GM19452 (cell line): ENCODE results near the gene MORN1.

Source experiments
- ATAC-seq: cut with Tn5 transposase; IDR thresholded peaks from one replicate; pipeline ENCODE4 v1.9.1; 2021; ENCODE audit not compliant: unreplicated experiment

MORN1 gene

DNA sequence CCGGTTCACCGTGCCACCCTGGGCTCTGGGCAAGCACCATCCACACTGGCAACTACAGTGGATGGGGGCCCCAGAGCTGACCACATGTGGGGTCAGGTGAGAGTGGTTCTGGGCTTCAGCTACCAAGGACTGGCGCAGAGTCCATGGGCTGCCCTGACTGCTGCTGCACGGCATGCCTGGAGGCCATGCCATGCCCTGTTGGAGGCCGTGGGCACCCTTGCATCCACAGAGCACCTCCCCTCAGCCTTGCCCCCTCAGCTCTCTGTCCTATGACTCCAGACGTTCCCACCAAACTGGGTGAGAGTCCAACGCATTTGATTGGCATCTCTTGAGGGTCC is 15.5 kb downstream of the MORN1 start:
- no peak for ATAC-seq

DNA sequence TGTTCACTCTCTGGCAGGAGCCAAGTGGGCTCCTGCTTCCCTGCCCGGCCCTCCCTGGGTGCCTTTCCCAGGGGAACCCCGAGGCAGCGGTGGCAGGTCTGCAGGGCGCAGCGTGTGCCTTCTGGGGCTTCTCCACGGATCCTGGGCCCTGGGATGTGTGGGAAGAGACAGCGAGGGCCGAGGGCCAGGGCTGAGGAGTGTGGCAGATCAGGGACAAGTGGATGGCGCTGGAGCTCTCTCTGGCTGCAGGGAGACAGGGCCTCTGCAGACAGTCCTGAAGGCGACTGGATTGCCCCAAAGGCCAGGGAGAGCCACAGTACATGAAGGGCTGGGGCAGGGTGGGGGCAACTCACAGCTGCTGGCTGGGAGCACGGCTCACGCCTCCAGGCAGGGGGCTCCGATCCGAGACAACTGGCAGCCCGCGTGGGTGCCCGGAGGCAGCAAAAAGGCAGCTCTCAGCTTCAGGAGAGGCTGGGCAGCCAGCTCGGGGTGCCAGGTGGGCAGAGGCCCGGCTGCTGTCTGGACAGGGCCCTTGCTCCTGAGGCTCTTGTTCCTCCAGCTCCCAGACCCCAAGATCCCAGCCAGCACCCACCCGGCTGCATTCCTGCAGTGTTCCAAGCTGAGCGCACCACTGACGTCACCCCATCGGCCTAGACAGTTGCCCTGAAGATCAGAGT is 16.0 kb downstream of the MORN1 start:
- ATAC-seq: no peak

DNA sequence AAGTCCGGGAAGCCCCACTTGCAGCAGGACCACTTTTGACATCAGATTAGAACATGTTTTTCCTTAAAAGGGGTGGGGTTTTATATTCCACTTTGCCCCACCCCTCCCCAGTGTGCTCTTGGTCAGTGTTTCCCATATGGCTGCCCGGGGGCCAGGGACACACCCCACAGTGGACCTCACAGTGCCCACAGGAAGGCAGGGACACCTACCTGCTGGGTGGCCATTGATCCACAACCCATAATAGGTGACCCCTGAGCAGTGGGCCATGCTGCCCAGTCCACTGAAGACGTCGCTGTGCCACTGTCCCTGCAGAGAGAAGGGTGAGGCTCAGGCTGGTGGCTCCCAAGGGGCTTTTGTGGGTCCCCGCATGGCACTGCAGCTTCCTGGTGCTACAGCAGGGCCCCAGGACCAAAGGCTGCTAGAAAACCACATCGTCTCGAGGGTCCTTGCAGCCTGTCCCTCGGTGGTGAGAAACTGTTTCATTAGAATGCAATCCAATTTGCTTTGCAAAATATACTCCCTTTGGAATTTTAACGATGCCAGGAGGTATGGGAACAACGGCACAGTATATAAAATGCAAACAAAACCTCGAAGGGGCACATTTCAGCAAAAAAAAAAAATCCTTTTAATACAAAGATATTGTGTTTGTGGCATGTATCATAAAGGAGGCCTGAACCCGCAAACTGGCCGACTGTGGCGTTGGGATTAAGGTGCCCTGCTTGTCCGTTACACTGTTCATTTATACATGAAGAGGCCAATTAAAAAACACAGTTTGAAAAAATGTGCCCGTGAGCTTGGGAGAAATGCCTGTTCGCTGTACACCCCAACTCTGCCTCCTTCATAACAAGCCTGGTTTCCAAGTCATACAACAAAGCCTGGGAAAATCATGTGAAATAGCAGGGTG is 16.9 kb downstream of the MORN1 start:
- no peak for ATAC-seq

DNA sequence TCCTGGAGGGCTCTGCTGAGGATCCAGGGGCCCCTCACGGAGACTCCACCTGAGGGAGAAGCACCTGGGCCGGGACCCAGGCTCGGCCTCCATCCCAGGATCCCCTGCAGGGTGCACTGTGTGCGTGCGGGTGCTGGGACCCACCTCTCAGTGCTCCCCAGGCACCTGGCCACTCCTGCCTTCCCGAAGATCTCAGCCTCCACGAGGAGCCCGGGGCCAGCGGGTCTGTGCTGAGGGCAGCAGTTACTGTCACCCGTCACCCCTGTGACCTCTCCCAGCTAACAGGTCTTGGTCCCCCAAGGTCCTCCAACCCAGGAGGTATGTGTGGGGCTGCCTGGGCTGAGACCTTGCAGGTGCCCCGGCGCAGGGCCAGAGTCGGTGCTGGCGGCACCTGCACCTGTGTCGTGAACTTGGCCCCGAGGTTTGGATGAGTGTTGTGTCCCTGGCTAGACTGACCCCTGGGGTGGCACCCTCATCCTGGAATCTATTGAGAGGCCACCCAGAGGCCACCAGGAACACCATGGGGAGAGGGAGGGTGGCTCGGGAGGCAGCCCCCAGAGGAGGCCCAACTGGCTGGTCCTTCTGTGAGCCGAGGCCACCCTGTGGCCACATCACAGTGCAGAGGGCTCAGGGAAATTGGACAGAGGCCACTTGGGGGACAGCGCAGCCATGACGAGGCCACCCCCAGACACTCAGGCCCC is 17.7 kb downstream of the MORN1 start:
- no peak for ATAC-seq

DNA sequence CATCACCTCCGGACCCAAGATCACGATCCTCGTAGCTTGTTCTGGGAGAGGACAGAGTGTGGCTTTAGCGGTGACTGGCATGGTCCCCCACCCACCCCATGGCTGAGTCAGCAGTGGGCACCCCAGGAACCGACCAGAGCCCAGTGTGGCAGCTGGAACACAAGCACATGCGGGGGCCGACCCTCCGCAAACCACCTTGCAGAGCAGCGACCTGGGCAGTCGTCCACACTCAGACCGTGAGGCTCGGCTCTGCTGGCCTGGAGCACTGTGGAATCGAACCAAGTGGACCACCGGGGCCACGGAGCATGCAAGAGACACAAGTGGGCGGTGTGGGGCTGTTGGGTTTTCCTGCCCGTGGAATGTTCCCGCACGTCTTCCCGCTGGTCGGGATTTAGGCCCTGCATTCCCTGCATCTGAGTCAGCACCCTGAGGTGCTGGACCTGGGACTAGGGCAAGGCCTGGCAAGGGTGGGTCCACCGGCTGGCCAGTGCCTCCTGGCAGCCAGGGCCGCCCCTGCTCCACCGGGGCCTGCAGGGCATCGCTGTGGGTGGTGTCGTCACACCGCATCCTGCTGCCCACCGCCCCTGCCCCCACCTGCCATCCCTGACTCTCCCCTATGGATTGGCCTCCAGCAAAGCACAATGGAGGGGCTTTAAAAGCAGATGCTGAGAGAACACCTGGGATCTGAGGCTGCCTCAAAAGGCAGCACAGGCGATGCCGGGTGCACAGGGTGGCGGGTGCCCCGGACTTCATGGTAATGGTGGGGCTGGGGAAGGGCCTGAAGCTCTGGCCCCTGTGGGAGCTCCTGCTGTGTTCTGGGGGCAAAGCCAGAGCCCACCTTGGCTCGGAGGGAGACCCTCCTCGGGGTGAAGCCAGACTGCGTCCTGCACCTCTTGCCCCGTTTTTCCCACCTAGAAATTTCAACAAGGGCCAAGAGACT is 18.5 kb downstream of the MORN1 start:
- ATAC-seq: no peak

DNA sequence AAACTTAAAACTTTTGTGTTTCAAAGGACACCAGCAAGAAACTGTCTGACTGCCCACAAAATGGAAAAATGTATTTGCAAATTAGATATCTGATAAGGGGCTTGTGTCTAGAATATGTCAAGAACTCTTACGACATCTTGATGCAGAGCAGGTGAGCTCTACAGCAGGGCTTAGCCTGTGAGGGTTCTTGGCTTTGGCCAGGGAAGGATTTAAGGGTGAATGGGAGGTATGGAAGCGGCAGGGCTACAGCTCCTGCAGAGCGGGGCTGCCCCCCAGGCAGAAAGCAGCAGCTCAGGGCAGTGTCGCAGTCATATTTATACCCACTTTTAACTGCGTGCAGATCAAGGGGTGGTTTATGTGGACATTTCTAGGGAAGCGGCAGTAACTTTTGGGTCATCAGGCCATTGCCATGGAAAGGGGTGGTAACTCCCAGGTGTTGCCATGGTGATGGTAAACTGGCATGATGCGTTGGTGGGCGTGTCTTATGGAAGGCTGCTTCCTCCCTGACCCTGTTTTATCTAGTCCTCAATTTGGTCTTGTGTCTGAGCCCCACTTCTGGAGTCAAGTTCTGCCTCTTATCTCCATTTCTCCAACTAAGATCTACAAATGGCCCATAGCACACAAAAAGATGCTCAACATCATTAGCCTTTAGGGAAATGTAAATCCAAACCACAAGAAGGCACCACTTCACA is 23.2 kb downstream of the MORN1 start:
- no peak for ATAC-seq

DNA sequence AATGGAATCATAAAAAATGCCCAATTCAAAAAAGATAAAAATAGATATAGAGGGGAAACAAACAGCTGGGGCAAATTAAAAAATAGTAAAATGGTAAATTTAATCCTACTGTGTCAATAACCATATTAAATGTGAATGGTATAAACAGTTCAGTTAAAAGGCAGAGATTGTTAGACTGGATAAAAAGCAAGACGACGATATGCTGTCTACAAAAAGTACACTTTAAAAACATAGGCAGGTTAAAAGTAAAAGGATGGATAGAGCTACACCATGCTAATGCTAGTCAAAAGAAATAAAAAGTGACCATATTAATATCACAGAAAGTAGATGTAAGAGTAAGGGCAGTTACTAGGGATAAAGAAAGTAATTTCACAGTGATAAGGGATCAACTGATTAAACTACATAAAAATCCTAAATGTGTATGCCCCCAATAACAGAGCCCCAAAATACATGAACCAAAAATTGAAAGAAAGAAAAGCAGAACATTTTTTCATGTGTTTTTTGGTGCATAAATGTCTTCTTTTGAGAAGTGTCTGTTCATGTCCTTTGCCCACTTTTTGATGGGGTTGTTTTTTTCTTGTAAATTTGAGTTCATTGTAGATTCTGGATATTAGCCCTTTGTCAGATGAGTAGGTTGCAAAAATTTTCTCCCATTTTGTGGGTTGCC is 27.4 kb downstream of the MORN1 start:
- no peak for ATAC-seq

DNA sequence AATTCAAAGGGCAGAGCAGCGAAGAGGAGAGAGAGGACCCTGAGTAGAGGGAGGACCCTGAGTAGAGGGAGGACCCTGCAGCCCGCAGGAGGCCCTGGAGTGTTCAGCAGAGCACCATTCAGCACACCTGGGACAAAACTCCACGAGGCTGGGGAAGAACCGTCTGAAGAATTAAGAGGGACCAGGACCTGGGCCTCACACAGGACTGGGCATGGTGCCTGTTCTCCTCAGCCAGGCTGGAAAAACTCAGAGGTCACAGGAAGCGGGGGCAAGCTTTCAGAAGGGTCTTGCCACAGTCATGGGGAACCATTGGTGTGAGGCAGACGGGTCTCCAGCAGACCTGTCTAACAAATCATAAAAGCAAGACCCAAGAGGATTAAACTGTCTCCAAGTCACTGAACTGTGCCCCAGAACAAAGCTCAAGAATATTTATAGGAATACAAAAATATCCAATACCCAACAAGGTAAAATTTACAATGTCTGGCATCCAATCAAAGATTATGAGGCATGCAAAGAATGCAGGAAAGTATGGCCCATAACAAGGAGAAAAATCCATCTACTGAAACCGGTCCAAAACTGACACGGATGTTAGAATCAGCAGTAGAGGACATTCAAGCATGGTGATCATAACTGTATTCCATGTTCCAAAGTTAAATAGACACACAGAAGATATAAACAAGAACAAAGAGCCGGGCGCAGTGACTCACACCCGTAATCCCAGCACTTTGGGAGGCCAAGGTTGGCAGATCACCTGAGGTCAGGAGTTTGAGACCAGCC is 30.6 kb downstream of the MORN1 start:
- no peak for ATAC-seq

DNA sequence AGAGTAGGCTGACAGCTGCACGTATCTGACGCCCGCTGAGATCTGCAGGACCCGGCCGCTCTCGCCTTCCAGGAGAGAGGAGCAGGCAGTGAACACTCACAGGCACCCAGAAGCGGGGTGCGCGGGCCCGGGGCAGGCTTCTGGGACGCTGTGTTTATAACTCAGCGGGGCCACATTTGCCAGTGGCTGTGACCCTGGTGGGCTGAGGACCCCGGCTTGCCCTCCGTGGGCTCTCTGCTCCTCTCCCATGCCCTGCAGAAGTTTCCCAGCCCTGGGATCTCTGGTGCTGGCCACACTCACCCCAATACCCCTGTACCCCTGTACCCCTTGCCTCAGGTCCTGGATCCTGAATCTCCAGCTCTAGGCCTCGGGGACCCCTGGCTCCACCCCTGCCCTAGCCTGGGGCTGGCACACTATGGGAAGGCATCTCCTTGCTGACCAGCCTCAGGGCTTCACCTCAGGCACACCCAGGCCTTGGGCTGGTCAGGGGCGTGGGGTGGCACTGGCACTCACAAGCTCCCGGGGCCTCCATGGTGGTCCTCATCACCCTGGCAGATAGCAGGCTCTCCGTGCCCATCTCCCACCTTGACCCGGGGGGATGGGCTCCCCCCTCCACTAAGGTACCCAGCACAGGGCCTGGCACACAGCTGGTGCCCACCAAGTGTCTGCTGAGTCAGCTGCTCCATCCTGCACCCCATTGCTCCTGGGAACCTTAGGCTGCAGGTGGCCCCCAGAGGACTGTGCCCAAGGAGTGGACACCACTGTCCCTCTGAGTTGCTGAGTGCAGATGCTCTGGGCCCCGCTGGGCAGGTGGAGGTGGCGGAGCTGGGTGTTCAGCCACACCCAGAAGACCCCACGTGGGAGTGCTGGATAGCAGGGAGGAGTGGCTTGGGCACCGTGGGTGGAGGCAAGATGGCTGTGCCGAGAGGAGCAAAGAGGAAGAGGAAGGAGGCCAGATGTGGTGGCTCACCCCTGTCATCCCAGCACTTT is 32.4 kb downstream of the MORN1 start:
- no peak for ATAC-seq

DNA sequence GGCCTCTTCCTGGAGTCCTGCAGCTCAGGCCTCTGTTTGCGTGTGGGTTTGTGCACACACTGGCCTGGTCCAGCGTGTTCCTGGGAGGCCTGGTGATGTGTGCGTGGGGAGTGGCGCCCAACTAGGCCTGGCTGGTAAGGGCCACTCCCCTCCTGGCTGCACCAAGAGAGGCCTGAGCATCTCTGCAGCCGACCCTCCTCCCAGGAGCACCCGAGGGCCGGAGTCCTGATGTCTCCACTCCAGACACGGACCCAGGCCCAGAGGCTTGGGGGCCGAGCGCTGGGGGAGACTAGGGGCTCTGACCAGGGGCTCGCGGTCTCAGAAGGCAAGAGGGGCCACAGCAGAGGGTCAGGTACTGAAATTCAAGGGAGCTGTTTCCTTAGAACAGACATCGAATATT is 33.3 kb downstream of the MORN1 start:
- ATAC-seq: no peak

DNA sequence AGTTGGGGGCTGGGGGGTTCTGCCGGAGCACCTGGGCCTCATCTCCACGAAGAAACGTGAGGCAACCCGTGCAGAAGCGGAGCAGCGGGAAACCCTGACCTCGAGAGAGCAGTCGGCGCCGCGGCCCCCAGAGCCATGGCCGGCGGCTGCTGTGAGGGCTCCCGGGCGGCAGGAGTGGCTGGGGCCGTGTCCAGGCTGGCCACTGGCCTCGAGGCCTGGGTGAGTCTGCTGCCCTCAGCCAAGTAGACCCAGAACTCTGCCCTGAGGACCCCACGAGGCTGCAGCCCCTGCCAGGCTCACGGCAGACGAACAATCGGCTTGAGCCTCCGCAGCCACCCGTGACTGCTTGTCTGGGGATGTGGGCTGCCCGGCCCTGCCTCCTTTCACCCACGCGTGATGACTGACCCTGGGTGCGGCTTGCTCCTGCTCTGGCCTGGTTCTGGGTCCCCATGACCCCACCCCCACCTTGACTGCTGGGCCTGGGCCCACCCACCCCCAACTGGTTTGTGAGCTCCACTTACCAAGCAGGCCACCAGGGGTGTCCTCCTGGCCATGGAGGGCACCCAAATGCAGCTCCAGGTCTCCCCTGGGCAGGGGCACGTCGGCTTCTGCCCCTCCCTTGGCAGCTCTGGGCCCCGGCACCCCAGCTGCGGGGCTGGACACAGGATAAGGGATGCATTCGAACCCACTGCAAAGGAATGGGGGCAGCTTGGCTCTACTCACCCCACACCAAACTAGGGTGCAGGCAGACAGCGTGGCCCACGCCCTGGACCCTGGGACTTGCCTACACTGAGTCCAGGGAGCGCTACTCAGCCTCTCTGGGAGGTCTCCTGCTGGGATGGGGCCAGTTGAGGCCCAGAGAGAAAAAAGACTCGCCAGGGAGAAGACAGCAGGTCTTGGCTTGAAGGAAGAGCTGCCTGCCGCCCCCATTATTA is 34.2 kb downstream of the MORN1 start:
- ATAC-seq: no peak

DNA sequence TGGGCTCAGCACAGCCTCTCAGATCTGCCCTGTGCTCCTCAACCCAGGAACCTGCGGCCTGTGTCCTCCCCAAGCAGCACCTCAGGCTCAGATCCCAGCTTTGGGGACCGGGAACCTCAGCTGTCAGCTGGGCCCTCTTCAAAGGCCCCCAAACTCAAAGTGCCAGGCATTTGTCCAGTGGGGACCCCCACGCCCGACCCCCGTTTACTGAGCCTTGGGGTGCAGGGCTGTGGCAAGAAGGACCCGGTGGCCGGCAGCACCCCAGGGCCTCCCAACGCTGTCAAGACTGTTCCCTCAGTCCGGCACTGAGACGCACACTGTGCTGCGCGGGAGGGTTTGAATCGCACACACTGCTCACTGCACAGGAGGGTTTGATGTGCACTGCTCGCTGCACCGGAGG is 35.0 kb downstream of the MORN1 start:
- no peak for ATAC-seq

DNA sequence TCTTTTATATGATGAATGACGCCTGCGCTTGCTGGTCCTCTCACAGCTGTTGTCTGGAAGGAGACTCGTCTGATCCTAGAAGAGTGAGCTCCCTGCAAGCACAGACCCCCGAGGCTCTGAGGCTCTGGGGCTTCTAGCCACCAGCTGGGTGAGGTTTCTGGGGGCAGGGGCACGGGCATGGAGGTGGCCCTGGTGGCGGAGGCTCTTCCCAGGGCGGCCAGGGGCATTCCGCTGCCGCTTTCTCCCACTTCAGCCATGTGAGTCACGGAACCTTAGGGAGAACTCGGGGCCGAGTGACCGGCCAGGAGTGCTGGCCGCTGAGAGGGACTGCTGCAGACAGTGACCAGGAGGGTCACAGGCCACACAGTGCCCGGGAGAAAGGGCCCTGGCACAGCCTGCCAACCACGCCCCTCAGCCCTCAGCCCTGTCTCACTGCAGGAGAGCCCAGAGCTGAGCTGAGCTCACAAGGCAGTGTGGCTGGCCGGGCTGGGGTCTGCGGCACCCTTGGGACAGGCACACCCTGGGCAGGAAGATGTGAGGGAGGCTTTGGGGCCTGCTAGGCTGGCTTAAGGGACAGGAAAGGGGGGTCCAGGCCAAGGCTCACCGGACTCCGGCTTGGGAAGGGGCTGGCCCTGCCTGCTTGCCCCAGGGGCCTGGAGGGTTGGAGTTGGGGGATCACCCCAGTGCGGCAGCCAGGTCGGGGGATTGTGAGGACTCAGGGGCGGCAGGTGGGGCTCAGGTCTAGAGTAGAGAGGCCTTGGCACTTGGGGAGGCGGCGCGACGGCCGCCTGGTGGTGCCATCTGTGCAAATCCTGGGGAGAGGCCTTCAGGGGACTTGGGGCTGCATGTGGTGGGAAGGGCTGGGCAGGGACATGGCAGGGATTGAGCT is 35.7 kb downstream of the MORN1 start:
- no peak for ATAC-seq

DNA sequence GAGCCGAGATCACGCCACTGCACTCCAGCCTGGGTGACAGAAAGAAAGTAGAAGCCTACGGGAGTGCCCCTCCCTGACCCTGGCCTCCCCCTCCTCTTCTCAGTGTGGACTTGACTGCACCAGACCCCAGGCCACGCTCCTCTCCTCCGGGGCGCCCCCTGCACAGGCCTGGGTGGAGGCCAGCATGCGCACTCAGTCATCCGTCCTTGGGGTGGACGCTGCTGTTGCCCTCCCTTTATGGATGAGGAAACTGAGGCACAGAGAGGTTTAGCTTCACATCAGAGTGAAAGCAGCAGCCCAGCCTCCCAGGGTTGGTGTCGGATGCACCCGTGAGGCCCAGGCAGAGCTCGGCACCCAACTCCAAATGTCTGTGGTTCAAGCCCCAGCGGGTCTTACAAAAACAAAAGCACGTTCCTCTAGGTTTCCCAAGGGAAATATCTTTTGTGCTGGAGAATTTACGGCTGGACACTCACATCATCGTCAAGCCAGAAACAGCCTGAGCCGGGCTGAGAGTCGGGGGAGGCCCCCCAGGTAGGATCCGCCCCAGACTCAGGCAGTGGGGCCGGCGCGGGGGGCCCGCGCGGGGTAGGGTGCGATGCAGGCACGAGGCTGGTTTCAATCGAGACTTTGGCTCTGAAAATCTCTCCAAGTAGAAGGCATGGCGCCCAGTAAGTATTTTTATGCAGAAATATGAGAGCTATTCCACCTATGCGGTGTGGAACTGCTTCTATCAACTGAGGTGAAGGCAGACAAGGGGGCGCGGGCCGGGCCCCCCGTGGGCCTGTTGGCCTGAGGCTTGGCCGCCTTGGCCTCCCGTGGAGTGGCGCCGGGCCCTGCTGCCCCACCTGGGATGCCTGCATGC is 36.6 kb downstream of the MORN1 start:
- ATAC-seq: no peak
